ENCODE results near the gene FBXO38. TPM values are rescaled to one million over a fixed set of nuclear protein-coding genes. Genes with fewer than 3 reads are reported as not detected.

Gene FBXO38
- total and polyA plus RNA-seq, 2 of the 13 experiments (the other 11 are each of a cell fraction or from before 2014, with no cell fraction given) = 24.8 to 35.9 TPM

- TF ChIP-seq ZNF407 (CRISPR knock-in tag; IDR thresholded peaks at IDR 0.05; ENCODE audit: not compliant biosample characterization) (no peak), IKZF1 (IDR thresholded peaks at IDR 0.05) (no peak), ZBTB49 (CRISPR knock-in tag; IDR thresholded peaks at IDR 0.05; ENCODE audit: borderline replicate concordance) (no peak), ZNF878 (CRISPR knock-in tag; IDR thresholded peaks at IDR 0.05) (no peak), IRF2 (CRISPR knock-in tag; IDR thresholded peaks at IDR 0.05) (no peak), ZNF766 (CRISPR knock-in tag; IDR thresholded peaks at IDR 0.05; ENCODE audit: borderline replicate concordance) (no peak), BORCS8-MEF2B (CRISPR knock-in tag; IDR thresholded peaks at IDR 0.05) (no peak)
Observed at GRCh38 chr5:148379340-148379739, 4.4 kb upstream of the FBXO38 start (continued).

Measured in HepG2 (cell line).